Esophagus (tissue), 2 donors: Measurements from ENCODE around the gene PPARG. TPM values are rescaled to one million over a fixed set of nuclear protein-coding genes. Genes with fewer than 3 reads are reported as not detected.
"Not testable (repeated sequence)": the region's sequence is repeated elsewhere in the genome, so short reads cannot be mapped to it uniquely, and the experiment has no call there.

ENCODE experiments used
- H3K27ac ChIP-seq, 2 donors: one replicate each; pipeline ENCODE4 v1.5.1; 2013; ENCODE audit warnings: low read depth in 2 of 2, mild to moderate bottlenecking in 2 of 2, inconsistent platforms in 1 of 2, low read length in 1 of 2, moderate library complexity in 1 of 2
- H3K27me3 ChIP-seq, 2 donors: one replicate each; pipeline ENCODE4 v1.6.1; 2013; ENCODE audit warnings: low read length in 2 of 2, control low read depth in 1 of 2, mild to moderate bottlenecking in 1 of 2; ENCODE audit not compliant: insufficient read depth in 2 of 2, control insufficient read depth in 1 of 2
- H3K36me3 ChIP-seq, 2 donors: one replicate each; pipeline ENCODE4 v1.6.1; 2013; ENCODE audit warnings: low read length in 1 of 2; ENCODE audit not compliant: control insufficient read depth in 2 of 2, insufficient read depth in 2 of 2
- H3K4me1 ChIP-seq, 2 donors: one replicate each; pipeline ENCODE4 v1.6.1; 2013; ENCODE audit warnings: low read length in 1 of 2; ENCODE audit not compliant: control insufficient read depth in 2 of 2, insufficient read depth in 2 of 2
- H3K4me3 ChIP-seq, 2 donors: one replicate each; pipeline ENCODE4 v1.5.1; 2013; ENCODE audit warnings: low read length in 2 of 2, mild to moderate bottlenecking in 2 of 2, low read depth in 1 of 2, moderate library complexity in 1 of 2
- H3K9me3 ChIP-seq, 2 donors: one replicate each; pipeline ENCODE4 v1.6.1; 2013; ENCODE audit warnings: mild to moderate bottlenecking in 2 of 2, low read depth in 1 of 2, low read length in 1 of 2, moderate library complexity in 1 of 2; ENCODE audit not compliant: control insufficient read depth in 2 of 2, insufficient read depth in 1 of 2
- WGBS, 2 donors: extraction: QIAGEN DNeasy Blood & Tissue Kit; methylation state at CpG; one replicate each; pipeline ENCODE4 v1.1.7; 2013; 5-methylcytosine and 5-hydroxymethylcytosine counted together
- polyA plus RNA-seq, 2 donors: library from polyadenylated mRNA; stranded (reverse); fragments of 200-250 nt; gene quantifications; one replicate each; pipeline ENCODE4 v1.2.3, GENCODE V29; 2013
- donor health status: healthy with polysubstance abuse.
- donor health status: Bipolar disorder and iron deficiency.

Gene PPARG
- polyA plus RNA-seq, 2 donors: 2.6 to 3.4 TPM

DNA sequence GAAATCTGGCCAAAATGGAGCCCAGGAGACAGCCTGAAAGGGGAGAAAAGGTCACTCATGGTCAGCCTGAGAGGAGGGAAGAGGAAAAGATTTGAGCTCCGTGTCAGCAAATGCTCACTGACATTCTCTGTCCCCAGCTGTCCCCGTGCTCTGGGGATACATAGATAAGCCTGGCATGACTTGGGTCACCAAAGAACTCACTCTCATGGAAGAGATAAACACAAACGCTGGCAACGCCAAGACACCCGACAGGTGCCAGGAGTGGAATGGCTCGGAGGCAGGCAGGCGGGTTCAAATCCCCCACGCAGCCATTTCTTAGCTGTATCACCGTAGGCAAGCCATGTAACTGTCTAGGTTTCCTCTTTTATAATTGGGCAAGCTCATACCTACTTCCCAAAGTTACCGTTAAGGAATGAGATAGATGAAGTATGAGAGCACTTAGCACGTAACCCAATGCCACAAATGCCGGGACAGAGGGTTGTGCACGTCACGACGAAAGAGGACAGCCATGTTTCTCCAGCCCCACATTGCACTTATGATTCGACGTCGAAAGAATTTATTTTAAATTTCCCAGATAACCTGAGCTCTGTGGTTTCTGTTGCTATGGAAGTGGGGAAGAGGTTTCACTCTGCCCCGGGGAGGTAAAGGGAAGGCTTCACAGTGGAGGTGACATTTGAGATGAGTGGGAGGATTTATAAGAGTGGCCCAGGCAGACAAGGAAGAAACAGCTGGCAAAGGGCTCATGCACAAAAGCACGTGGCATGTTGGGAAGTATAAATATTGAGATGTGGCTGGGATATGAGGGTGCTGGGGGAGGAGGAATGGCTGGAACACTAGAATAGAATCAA is 154.0 kb downstream of the PPARG start:
- H3K27me3 ChIP-seq: no peaks in the 10 kb centered on the region
- no peak overlapping the region for H3K4me3 ChIP-seq
- no peaks in the 10 kb centered on the region for H3K4me1 ChIP-seq
- H3K27ac ChIP-seq: no peak overlapping the region
- no peaks in the 10 kb centered on the region for H3K36me3 ChIP-seq
- 76 to 83% methylated on average over 20 of the region's 20 CpGs for WGBS, 2 donors
- peaks cover 0 to 3% of the 10 kb centered on the region in 2 donors for H3K9me3 ChIP-seq

DNA sequence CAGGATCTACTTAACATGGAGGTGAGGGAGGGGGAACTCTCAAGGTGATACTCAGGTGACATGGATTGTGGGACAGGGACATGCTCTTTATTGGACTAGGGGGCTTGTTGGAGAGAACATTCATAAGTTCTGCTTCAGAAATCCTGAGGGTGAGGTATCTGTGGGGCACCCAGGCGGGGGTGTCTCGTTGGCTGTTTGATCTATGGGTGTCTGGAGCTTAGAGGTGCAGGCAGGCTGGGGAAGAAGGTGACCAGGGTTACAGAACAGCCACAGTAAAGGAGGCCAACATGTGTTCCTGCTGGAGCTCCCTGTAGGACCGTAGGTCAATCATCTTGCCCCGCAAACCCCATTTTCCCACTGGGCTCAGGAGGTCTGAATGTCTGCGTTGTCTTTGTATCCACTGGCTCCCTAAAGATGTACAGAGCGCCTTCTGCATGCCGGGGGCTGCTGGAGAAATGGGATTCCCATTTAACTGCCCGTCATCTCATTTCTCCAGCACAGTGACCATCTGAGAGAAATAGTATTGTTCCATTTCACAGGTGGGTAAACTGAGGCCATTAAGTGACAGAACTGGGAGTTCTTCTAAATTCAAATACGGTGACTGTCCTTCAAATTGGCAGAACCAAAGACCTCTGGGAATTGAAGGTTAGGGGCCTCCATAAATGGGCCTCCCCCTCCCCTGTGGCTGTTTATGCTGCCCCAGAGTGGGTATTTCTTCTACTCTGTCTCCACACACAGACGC is 155.1 kb downstream of the PPARG start:
- no peaks in the 10 kb centered on the region for H3K4me1 ChIP-seq
- no peak overlapping the region for H3K27ac ChIP-seq
- no peak overlapping the region for H3K4me3 ChIP-seq
- WGBS, 2 donors: 93% methylated on average over 10 of the region's 10 CpGs
- no peaks in the 10 kb centered on the region for H3K27me3 ChIP-seq
- peaks cover 0 to 3% of the 10 kb centered on the region in 2 donors for H3K9me3 ChIP-seq
- no peaks in the 10 kb centered on the region for H3K36me3 ChIP-seq

DNA sequence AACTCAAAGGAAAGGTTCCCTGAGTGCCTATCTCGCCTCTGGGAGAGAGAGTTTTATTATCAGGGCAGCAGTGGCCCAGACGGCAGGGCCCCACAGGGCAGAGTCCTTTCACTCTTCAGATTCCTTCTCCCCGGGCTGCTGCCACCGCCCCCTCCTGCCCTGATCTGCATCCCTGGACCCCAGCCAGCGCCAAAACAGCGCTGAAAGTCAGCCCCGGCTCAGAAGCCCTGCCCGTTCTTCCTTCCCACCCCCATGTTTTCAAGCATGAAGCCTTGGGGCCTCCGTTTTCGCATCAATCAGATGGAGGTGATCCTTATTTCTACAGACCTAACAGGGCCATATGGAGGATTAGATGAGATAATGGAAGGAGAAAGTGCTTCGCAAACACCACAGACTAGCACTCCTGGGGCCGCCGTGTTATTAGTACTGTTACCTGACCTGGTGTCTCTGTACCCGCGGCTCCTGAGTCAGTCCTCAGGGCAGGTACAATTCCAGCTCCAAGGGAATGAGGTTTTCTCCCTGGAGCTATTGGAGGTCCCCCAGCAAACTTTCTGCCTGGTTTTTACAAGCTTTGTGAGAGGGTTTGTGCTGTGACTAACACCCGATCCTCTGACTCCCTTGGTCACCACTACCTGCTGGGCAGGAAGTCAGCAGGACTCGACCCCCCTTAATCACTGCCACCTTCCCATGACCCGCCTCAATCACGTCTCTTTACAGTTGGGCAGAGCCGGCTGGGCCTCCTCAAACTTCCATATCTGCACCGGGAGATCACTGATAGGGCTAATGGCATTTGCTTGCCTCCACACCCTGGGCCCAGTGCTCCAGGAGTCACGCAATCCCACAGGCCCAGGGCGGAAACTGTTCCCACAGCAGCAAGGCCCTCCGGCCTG is 156.0 kb downstream of the PPARG start:
- Histone ChIP-seq H3K4me1 (no peaks in the 10 kb centered on the region), H3K36me3 (no peaks in the 10 kb centered on the region), H3K9me3 (peaks cover 0 to 3% of the 10 kb centered on the region in 2 donors), H3K4me3 (no peak overlapping the region), H3K27ac (no peak overlapping the region), H3K27me3 (no peaks in the 10 kb centered on the region)
- WGBS, 2 donors: 49 to 54% methylated on average over 24 of the region's 24 CpGs

DNA sequence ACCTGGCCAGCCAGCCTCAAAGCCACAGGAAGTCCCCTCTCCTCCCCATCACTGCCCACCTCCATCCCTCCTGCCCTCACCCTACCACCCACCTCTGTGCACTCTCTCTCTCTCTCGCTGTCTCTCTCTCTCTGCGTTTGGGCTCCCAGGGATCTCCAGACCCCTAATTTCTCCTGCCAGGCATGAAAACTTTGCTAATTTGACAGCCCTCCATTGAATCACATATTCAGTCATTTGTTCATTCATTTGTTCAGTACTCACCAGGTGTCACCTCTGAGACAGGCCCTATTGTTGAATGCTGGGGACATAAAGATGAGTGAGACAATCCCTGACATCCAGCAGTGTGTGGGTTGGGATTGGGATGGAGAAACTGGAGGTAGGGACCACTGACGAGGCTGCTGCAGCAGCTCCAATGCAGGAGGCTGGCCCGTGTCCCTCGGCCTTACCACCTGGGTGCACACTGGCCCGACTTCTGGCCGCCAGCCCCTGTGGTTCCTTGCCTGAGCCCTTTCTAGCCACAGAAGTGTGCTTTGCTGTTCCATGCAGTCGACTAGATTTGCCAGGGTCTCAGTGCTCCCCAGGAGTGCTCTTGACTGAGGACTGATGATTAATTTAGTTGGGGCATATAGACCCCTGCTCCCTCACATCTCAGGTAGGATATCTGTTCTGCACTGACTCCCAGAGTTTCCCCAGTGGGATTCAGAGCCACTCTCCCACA is 156.8 kb downstream of the PPARG start:
- no peak overlapping the region for H3K4me3 ChIP-seq
- no peak overlapping the region for H3K27ac ChIP-seq
- no peaks in the 10 kb centered on the region for H3K36me3 ChIP-seq
- H3K9me3 ChIP-seq: peaks cover 0 to 3% of the 10 kb centered on the region in 2 donors
- no peaks in the 10 kb centered on the region for H3K4me1 ChIP-seq
- 86 to 87% methylated on average over 8 of the region's 8 CpGs for WGBS, 2 donors
- no peaks in the 10 kb centered on the region for H3K27me3 ChIP-seq

DNA sequence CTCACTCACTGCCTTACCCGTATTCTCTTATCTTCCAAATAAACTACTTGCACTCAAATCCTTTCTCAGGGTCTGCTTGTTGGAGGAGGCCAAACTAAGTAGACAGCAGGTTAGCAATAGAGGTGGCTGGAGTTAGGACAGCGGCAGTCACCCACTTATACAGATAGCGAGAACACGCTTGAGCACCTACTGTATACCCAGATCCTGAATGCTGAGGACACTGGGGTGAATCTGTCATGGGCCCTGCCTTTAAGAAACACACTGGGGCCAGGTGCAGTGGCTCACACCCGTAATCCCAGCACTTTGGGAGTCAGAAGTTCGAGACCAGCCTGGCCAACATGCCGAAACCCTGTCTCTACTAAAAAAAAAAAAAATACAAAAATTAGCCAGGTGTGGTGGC is 157.4 kb downstream of the PPARG start:
- Histone ChIP-seq H3K9me3 (peaks cover 0 to 3% of the 10 kb centered on the region in 2 donors), H3K27me3 (no peaks in the 10 kb centered on the region), H3K27ac (no peak overlapping the region), H3K4me1 (no peaks in the 10 kb centered on the region), H3K36me3 (no peaks in the 10 kb centered on the region), H3K4me3 (no peak overlapping the region)
- WGBS, 2 donors: 88 to 92% methylated on average over 7 of the region's 7 CpGs

DNA sequence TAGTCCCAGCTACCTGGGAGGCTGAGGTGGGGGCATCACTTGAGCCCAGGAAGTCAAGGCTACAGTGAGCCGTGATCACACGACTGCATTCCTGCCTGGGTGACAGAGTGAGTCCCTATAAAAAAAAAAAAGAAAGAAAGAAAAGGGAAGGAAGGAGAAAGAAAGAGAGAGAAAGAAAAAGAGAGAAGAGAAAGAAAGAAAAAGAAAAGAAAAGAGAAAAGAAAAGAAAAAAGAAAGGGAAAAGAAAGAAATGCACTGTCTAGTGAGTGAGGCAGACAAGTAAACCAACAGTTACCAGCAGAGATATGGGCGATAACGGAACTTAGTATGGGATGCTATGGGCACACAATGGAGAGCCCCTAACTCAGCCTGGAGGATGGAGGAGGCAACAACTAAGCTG is 158.2 kb downstream of the PPARG start:
- no peak overlapping the region for H3K4me3 ChIP-seq
- WGBS, 2 donors: 94 to 96% methylated on average over 4 of the region's 4 CpGs
- no peaks in the 10 kb centered on the region for H3K36me3 ChIP-seq
- no peaks in the 10 kb centered on the region for H3K27me3 ChIP-seq
- no peak overlapping the region for H3K27ac ChIP-seq
- H3K4me1 ChIP-seq: no peaks in the 10 kb centered on the region
- H3K9me3 ChIP-seq: peaks cover 0 to 3% of the 10 kb centered on the region in 2 donors

DNA sequence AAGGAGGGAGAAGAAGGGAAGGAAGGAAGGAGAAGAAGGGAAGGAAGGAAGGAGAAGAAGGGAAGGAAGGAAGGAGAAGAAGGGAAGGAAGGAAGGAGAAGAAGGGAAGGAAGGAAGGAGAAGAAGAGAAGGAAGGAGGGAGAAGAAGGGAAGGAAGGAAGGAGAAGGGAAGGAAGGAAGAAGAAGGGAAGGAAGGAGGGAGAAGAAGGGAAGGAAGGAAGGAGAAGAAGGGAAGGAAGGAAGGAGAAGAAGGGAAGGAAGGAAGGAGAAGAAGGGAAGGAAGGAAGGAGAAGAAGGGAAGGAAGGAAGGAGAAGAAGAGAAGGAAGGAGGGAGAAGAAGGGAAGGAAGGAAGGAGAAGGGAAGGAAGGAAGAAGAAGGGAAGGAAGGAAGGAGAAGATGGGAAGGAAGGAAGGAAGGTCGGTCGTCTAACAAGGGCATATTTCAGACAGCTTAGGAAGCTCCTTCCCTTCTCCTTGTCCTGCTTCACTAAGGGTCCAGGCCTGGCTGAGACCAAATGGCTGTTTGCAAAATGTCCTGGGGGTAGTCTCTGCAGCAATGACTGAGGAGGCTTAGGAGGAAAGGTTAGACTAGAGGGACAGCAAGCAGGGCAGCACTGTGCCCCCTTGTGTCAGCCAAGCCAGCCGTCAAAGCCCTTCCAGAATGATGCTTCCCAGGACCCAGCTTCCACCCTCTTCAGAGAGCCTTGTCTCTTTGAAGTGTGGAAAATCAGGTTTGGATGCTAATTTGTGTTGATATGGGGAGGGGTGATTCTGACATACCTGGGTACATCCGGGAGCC is 159.7 kb downstream of the PPARG start:
- WGBS, 2 donors: 73 to 83% methylated on average over 4 of the region's 4 CpGs
- not testable (repeated sequence) for H3K9me3 ChIP-seq, H3K36me3 ChIP-seq

DNA sequence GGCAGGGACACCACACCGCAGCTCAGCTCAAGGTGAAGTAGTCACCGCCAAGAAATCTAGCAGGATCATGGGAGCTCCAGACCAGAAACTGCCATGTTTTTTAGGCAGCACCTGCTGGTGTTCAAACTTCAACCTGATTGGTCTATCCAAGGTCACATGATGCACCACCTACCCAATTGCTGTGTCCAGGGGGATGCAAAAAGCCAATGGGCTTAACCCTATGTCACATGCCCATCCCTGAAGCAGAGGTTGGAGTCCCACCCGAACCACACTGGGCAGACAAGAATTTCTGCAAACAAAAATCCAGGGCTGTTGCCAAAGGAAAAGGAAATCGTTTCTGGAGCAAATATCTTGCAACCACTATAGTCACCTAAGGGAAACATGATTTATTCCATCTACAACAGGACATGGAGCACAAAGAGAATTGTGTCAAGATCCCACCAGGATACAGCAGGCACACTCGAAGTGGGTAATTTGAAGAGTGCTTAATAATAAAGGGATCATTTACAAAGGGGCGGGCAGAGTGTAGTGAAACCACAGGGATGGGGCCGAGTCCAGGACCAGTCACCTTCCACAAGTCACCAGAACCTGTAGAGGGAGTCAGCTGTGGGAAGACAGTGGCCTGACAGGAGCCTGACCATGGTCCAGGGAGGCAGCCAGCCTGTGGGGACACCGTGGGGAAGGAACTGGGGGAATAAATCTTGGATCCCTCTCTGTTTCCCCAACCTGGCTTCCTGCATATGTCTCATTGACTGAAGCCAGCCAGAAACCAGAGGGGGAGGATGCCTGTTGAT is 161.2 kb downstream of the PPARG start:
- WGBS, 2 donors: 68 to 71% methylated on average over 8 of the region's 8 CpGs
- no peaks in the 10 kb centered on the region for H3K36me3 ChIP-seq

More for the DNA sequence above, 159.7 kb downstream of the PPARG start:
- not testable (repeated sequence) for H3K4me1 ChIP-seq, H3K27ac ChIP-seq, H3K27me3 ChIP-seq, H3K4me3 ChIP-seq

More for the DNA sequence above, 161.2 kb downstream of the PPARG start:
- H3K27ac ChIP-seq: no peak overlapping the region
- no peak overlapping the region for H3K4me3 ChIP-seq
- H3K9me3 ChIP-seq: no peaks in the 10 kb centered on the region
- no peaks in the 10 kb centered on the region for H3K27me3 ChIP-seq
- no peaks in the 10 kb centered on the region for H3K4me1 ChIP-seq
